HepG2 (cell line): Measurements from ENCODE around the gene PPP4R3A. TPM values are rescaled to one million over a fixed set of nuclear protein-coding genes. Genes with fewer than 3 reads are reported as not detected.

Experiments used
- ATAC-seq: fragments of 200-7000 bp; cut with Tn5 transposase; 3 replicates; pipeline ENCODE4 v1.9.1; 2020; ENCODE audit warnings: mild to moderate bottlenecking, moderate library complexity
- BruUV-seq: library from RNA; stranded (reverse); fragments of 400-500 nt; replicated peaks from 2 replicates; lab custom pipeline; 2021; lab: Mats Ljungman, UMichigan
- CTCF ChIA-PET: fragments of 300-600 bp; formaldehyde crosslinking; extraction: SDS; loops from one replicate; lab custom pipeline; 2021; ENCODE audit warnings: low total read pairs, inconsistent platforms, low intra/inter-chr PET ratio; lab: Yijun Ruan, JAX
- POLR2A ChIA-PET: fragments of 350-600 bp; sonication (Branson Sonifier 250); formaldehyde crosslinking; loops from one replicate; lab custom pipeline; 2020; ENCODE audit warnings: antibody characterized with exemption, inconsistent platforms; lab: Yijun Ruan, JAX
- DNase-seq: peaks from one replicate; pipeline ENCODE4 v3.0.0-alpha.2; 2015; ENCODE audit warnings: low spot score
- FAIRE-seq: peaks from 3 replicates; lab custom pipeline; 2011; peaks lifted over from hg19 to GRCh38; lab: Jason Lieb, UNC
- H2AFZ ChIP-seq: one replicate; pipeline ENCODE4 v1.6.1; 2011; ENCODE audit warnings: low read length, inconsistent platforms
- H3K27ac ChIP-seq: fragments of 300-600 bp; 3 replicates; pipeline ENCODE4 v1.8.0; 2011; ENCODE audit warnings: mixed run types, mild to moderate bottlenecking, mixed read lengths, low read length, inconsistent platforms; ENCODE audit not compliant: insufficient read depth; ENCODE audit errors: extremely low read length
- H3K27me3 ChIP-seq, 2 experiments: fragments of 200-600 bp in 1 of 2; 2 replicates in 1 of 2; 3 replicates in 1 of 2; pipeline versions ENCODE4 v1.6.0 to v1.8.0; 2011; ENCODE audit warnings: low read length in 2 of 2, mild to moderate bottlenecking in 2 of 2, moderate library complexity in 2 of 2, inconsistent platforms in 1 of 2; ENCODE audit not compliant: insufficient read depth in 2 of 2, control insufficient read depth in 1 of 2
- H3K36me3 ChIP-seq, 2 experiments: fragments of 200-600 bp in 1 of 2; replicated peaks in 1 of 2; 2 replicates in 1 of 2; 3 replicates in 1 of 2; pipeline versions ENCODE4 v1.5.1 to v1.8.0; 2011; ENCODE audit warnings: low read length in 2 of 2, inconsistent platforms in 1 of 2; ENCODE audit not compliant: insufficient read depth in 2 of 2, control insufficient read depth in 1 of 2
- H3K4me1 ChIP-seq: 2 replicates; pipeline ENCODE4 v1.5.1; 2012; ENCODE audit warnings: low read length, inconsistent platforms; ENCODE audit not compliant: insufficient read depth
- H3K4me2 ChIP-seq: 2 replicates; pipeline ENCODE4 v1.6.0; 2011; ENCODE audit warnings: low read depth, low read length, inconsistent platforms
- H3K4me3 ChIP-seq, 3 experiments: fragments of 200-600 bp in 1 of 3; sonication (generic), shearing (Covaris generic) in 1 of 3; replicated peaks in 1 of 3; 2 replicates each; pipeline ENCODE4 v1.5.1; 2011 to 2016; ENCODE audit warnings: low read length in 3 of 3, inconsistent platforms in 2 of 3, low read depth in 2 of 3, mild to moderate bottlenecking in 2 of 3, control low read depth in 1 of 3, mixed read lengths in 1 of 3; ENCODE audit not compliant: insufficient read depth in 1 of 3
- H3K79me2 ChIP-seq: one replicate; pipeline ENCODE4 v1.6.1; 2011; ENCODE audit warnings: low read length, inconsistent platforms; ENCODE audit not compliant: insufficient read depth
- H3K9ac ChIP-seq: 2 replicates; pipeline ENCODE4 v1.6.0; 2011; ENCODE audit warnings: mild to moderate bottlenecking, low read depth, low read length, inconsistent platforms; ENCODE audit not compliant: insufficient read depth
- H3K9me3 ChIP-seq: 2 replicates; pipeline ENCODE4 v1.5.1; 2012; ENCODE audit warnings: mild to moderate bottlenecking, low read length
- H4K20me1 ChIP-seq: 2 replicates; pipeline ENCODE4 v1.6.0; 2011; ENCODE audit warnings: inconsistent platforms, mild to moderate bottlenecking, low read length, moderate library complexity; ENCODE audit not compliant: insufficient read depth
- ARNT ChIP-seq: fragments of 450-650 bp; IDR thresholded peaks from 2 replicates; pipeline ENCODE4 v1.6.1; 2017
- ATRX ChIP-seq: sonication (generic); formaldehyde crosslinking; IDR thresholded peaks from 2 replicates; pipeline ENCODE4 v1.4.0; 2020; ENCODE audit warnings: missing genetic modification reagents, borderline replicate concordance
- EED ChIP-seq: sonication (generic); formaldehyde crosslinking; IDR thresholded peaks from 2 replicates; pipeline ENCODE4 v1.5.0; 2020; ENCODE audit warnings: mild to moderate bottlenecking, missing genetic modification reagents
- FOXA3 ChIP-seq: IDR thresholded peaks from 2 replicates; pipeline ENCODE4 v1.6.1; 2016; ENCODE audit warnings: missing genetic modification reagents, missing compliant biosample characterization
- FOXJ3 ChIP-seq: sonication (generic); formaldehyde crosslinking; IDR thresholded peaks from 2 replicates; pipeline ENCODE4 v1.4.0; 2020; ENCODE audit warnings: missing genetic modification reagents, mild to moderate bottlenecking, borderline replicate concordance
- GATAD2A ChIP-seq: IDR thresholded peaks from 2 replicates; pipeline ENCODE4 v1.6.1; 2016
- KLF9 ChIP-seq: IDR thresholded peaks from 2 replicates; pipeline ENCODE4 v1.6.1; 2016; ENCODE audit warnings: low read depth
- MED13 ChIP-seq: sonication (generic); formaldehyde crosslinking; IDR thresholded peaks from 2 replicates; pipeline ENCODE4 v1.5.0; 2020; ENCODE audit warnings: missing genetic modification reagents
- MTA1 ChIP-seq: sonication (generic); formaldehyde crosslinking; IDR thresholded peaks from 2 replicates; pipeline ENCODE4 v1.4.0; 2020; ENCODE audit warnings: missing genetic modification reagents, mild to moderate bottlenecking, borderline replicate concordance
- MYC ChIP-seq: sonication (generic); formaldehyde crosslinking; IDR thresholded peaks from 2 replicates; pipeline ENCODE4 v1.9.0; 2021; ENCODE audit warnings: missing genetic modification reagents, borderline replicate concordance
- PHB2 ChIP-seq: fragments of 450-650 bp; IDR thresholded peaks from 2 replicates; pipeline ENCODE4 v1.6.1; 2018; ENCODE audit not compliant: partially characterized antibody
- RFX1 ChIP-seq: fragments of 450-650 bp; IDR thresholded peaks from 2 replicates; pipeline ENCODE4 v1.6.1; 2017
- SMARCC2 ChIP-seq: fragments of 450-650 bp; IDR thresholded peaks from 2 replicates; pipeline ENCODE4 v1.6.1; 2017; ENCODE audit warnings: antibody characterized with exemption, mild to moderate bottlenecking
- SNAI1 ChIP-seq: sonication (generic); formaldehyde crosslinking; IDR thresholded peaks from 2 replicates; pipeline ENCODE4 v1.5.0; 2020; ENCODE audit warnings: mild to moderate bottlenecking, missing genetic modification reagents, borderline replicate concordance
- THAP11 ChIP-seq: IDR thresholded peaks from 2 replicates; pipeline ENCODE4 v1.6.1; 2016; ENCODE audit warnings: missing biosample characterization, missing genetic modification reagents
- U2AF2 ChIP-seq: fragments of 200-400 bp; formaldehyde crosslinking; IDR thresholded peaks from 2 replicates; pipeline ENCODE4 v1.6.1; 2017; ENCODE audit warnings: low read depth, mild to moderate bottlenecking, low read length
- ZKSCAN5 ChIP-seq: sonication (generic); formaldehyde crosslinking; IDR thresholded peaks from 2 replicates; pipeline ENCODE4 v1.5.1; 2020; ENCODE audit warnings: mild to moderate bottlenecking, missing genetic modification reagents
- ZNF10 ChIP-seq: sonication (generic); formaldehyde crosslinking; IDR thresholded peaks from 2 replicates; pipeline ENCODE4 v1.4.0; 2020; ENCODE audit warnings: mild to moderate bottlenecking, low read depth, missing genetic modification reagents, borderline replicate concordance
- ZNF136 ChIP-seq: sonication (generic); formaldehyde crosslinking; IDR thresholded peaks from 2 replicates; pipeline ENCODE4 v1.8.1; 2022; ENCODE audit warnings: low read depth, mild to moderate bottlenecking, moderate library complexity, missing genetic modification reagents
- ZNF138 ChIP-seq: sonication (generic); formaldehyde crosslinking; IDR thresholded peaks from 2 replicates; pipeline ENCODE4 v1.5.0; 2020; ENCODE audit warnings: mild to moderate bottlenecking, low read depth, missing genetic modification reagents
- ZNF232 ChIP-seq: sonication (generic); formaldehyde crosslinking; IDR thresholded peaks from 2 replicates; pipeline ENCODE4 v1.4.0; 2020; ENCODE audit warnings: missing genetic modification reagents, borderline replicate concordance
- ZNF564 ChIP-seq: sonication (generic); formaldehyde crosslinking; IDR thresholded peaks from 2 replicates; pipeline ENCODE4 v1.8.1; 2023; ENCODE audit warnings: mild to moderate bottlenecking, missing genetic modification reagents
- WGBS: methylation state at CpG from one replicate; pipeline ENCODE4 v1.1.6; 2017; ENCODE audit warnings: low lambda C conversion rate; 5-methylcytosine and 5-hydroxymethylcytosine counted together
- in situ Hi-C: cut with HindIII; loops from 2 replicates; pipeline ENCODE4 v1.10.0; 2017; ENCODE audit warnings: low pct_unique_long_range_greater_than_20kb; ENCODE audit not compliant: extremely low pct_ligation_motif_present
- intact Hi-C: fragments of 100-400 bp; cut with micrococcal nuclease; formaldehyde crosslinking; loops from one replicate; pipeline ENCODE4 v1.10.0; 2022; ENCODE audit not compliant: unreplicated experiment
- polyA plus RNA-seq, 8 experiments: library from polyadenylated mRNA; depleted of rRNA in 3 of 8; stranded (reverse) in 7 of 8; unstranded in 1 of 8; fragments of >200 nt; fragmentation: Illumina TruSeq in 4 of 8; extraction: Trizol in 4 of 8; gene quantifications; 2 replicates each; pipeline versions ENCODE4 v1.2.1 to v1.2.3, GENCODE V29; 2011 to 2016; ENCODE audit warnings: low read depth in 4 of 8, missing spikeins in 1 of 8, mixed read lengths in 1 of 8; ENCODE audit not compliant: insufficient read depth in 1 of 8
- total RNA-seq, 5 experiments: library from RNA; depleted of rRNA; stranded (reverse); fragments of >200 nt; fragmentation: Illumina TruSeq; extraction: Trizol; gene quantifications; 2 replicates each; pipeline ENCODE4 v1.2.3, GENCODE V29; 2016; ENCODE audit warnings: low read depth in 1 of 5
- TF ChIP-seq, protein P1 (sequence below): sonication (generic); formaldehyde crosslinking; conservative IDR thresholded peaks from 2 replicates; pipeline ENCODE4 v1.8.0; 2022; ENCODE audit warnings: missing genetic modification reagents
- TF ChIP-seq, protein P2 (sequence below): sonication (generic); formaldehyde crosslinking; IDR thresholded peaks from 2 replicates; pipeline ENCODE4 v1.4.0; 2020; ENCODE audit warnings: mild to moderate bottlenecking, missing genetic modification reagents

PPP4R3A gene
- total and polyA plus RNA-seq, 2 of the 13 experiments (the other 11 are each of a cell fraction or from before 2014, with no cell fraction given) = 22.5 to 57.4 TPM

DNA sequence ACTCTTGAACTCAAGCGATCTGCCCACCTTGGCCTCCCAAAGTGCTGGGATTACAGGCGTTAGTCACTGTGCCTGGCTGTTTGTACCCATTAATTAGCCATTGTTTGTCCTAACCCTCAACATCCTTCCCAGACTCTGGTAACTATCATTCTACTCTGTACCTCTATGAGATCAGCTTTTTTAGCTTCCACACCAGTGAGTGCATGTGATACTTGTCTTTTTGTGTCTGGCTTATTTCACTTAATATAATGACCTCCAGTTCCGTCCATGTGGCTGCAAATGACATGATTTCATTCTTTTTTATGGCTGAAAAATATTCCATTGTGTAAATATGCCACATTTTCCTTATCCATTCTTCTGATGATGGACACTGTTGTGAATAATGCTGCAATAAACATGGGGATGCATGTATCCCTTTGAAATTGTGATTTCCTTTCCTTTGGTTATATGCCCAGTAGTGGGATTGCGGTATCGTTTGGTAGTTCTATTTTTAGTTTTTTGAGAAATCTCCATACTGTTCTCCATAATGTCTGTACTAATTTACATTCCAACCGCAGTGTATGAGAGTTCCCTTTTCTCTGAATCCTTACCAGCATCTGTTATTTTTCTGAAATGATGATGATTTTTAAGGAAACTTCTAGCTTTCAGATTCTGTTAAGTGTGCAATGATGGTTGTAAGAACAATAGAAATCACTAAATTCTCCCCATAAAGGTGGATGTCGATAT is 6.7 kb upstream of the PPP4R3A start (continued):
- TF ChIP-seq SNAI1 (CRISPR knock-in tag) = no peak
- no peak for TF ChIP-seq SMARCC2
- no peak for TF ChIP-seq ATRX (CRISPR knock-in tag)
- no peak for TF ChIP-seq FOXJ3 (CRISPR knock-in tag)
- no peak for TF ChIP-seq MED13 (CRISPR knock-in tag)
- no peak for TF ChIP-seq ZNF10 (CRISPR knock-in tag)
- no peak for TF ChIP-seq EED (CRISPR knock-in tag)

DNA sequence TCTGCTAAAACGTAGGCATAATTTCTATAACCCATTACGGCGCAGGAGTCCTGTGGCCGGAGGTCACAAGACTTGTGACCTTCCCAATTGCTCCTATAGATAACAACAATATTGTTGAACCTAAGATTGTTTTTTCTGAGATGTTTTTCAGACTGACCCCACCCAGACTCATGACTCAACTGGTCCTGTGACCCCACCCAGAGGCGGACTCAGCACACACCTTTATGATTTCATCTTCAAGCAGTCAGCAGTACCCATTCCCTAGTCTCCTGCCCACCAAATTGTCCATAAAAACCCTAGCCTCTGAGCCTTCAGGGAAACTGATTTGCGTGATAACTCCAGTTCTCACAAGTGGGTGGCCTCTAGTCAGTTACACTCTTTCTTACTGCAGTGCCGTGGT is 5.9 kb upstream of the PPP4R3A start:
- no peak for FAIRE-seq
- intact Hi-C loops = no loop called here
- CTCF ChIA-PET = no interaction called here

More for the DNA sequence above, 5.9 kb upstream of the PPP4R3A start:
- no peaks in the 10 kb centered on the region for H3K79me2 ChIP-seq
- H3K9me3 ChIP-seq = peaks cover 3% of the 10 kb centered on the region; the same call in 1 of the 2 replicates
- POLR2A ChIA-PET = no interaction called here
- H3K4me2 ChIP-seq = no peak overlapping the region
- no peaks in the 10 kb centered on the region for H3K36me3 ChIP-seq
- H3K27ac ChIP-seq = no peak overlapping the region
- in situ Hi-C loops = no loop called here
- H3K4me1 ChIP-seq = peaks cover 43% of the 10 kb centered on the region
- no peak overlapping the region for H3K9ac ChIP-seq
- DNase-seq (no peak), ATAC-seq (no peak)
- TF ChIP-seq RFX1 = no peak
- no peak for TF ChIP-seq THAP11 (CRISPR knock-in tag)
- TF ChIP-seq, protein P1, sequence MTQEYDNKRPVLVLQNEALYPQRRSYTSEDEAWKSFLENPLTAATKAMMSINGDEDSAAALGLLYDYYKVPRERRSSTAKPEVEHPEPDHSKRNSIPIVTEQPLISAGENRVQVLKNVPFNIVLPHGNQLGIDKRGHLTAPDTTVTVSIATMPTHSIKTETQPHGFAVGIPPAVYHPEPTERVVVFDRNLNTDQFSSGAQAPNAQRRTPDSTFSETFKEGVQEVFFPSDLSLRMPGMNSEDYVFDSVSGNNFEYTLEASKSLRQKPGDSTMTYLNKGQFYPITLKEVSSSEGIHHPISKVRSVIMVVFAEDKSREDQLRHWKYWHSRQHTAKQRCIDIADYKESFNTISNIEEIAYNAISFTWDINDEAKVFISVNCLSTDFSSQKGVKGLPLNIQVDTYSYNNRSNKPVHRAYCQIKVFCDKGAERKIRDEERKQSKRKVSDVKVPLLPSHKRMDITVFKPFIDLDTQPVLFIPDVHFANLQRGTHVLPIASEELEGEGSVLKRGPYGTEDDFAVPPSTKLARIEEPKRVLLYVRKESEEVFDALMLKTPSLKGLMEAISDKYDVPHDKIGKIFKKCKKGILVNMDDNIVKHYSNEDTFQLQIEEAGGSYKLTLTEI (CRISPR knock-in tag) = no peak
- TF ChIP-seq FOXA3 (CRISPR knock-in tag) = no peak
- no peak for TF ChIP-seq MYC (CRISPR knock-in tag)
- TF ChIP-seq ZKSCAN5 = no peak
- TF ChIP-seq PHB2 = no peak
- TF ChIP-seq MTA1 (CRISPR knock-in tag) = no peak
- no peak for TF ChIP-seq GATAD2A (CRISPR knock-in tag)
- no peak for TF ChIP-seq ZNF564 (CRISPR knock-in tag)
- TF ChIP-seq ZNF138 (CRISPR knock-in tag) = no peak
- TF ChIP-seq ZNF232 (CRISPR knock-in tag) = no peak
- no peak for TF ChIP-seq U2AF2
- TF ChIP-seq KLF9 (CRISPR knock-in tag) = no peak
- TF ChIP-seq ZNF136 (CRISPR knock-in tag) = no peak
- no peak for TF ChIP-seq ARNT
- TF ChIP-seq, protein P2, sequence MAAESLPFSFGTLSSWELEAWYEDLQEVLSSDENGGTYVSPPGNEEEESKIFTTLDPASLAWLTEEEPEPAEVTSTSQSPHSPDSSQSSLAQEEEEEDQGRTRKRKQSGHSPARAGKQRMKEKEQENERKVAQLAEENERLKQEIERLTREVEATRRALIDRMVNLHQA (CRISPR knock-in tag) = no peak
- H4K20me1 ChIP-seq = no peaks in the 10 kb centered on the region
- no peaks in the 10 kb centered on the region for H3K27me3 ChIP-seq
- no peak overlapping the region for H3K4me3 ChIP-seq
- BruUV-seq = no TSS peak
- H2AFZ ChIP-seq = no peak overlapping the region
- 54% methylated on average over 7 of the region's 7 CpGs for WGBS
